NT2/D1 (cell line): ENCODE measurements around the gene TBC1D24.

Experiments
- SUZ12 ChIP-seq: IDR thresholded peaks from 2 replicates; pipeline ENCODE4 v1.6.1; 2011; ENCODE audit not compliant: insufficient read length, insufficient read depth; ENCODE audit errors: extremely low read depth
- YY1 ChIP-seq: IDR thresholded peaks from 2 replicates; pipeline ENCODE4 v1.6.1; 2011; ENCODE audit not compliant: insufficient read length, insufficient read depth
- ZNF274 ChIP-seq: IDR thresholded peaks from 2 replicates; pipeline ENCODE4 v1.6.1; 2011; ENCODE audit warnings: mild to moderate bottlenecking, low read depth, low read length

DNA sequence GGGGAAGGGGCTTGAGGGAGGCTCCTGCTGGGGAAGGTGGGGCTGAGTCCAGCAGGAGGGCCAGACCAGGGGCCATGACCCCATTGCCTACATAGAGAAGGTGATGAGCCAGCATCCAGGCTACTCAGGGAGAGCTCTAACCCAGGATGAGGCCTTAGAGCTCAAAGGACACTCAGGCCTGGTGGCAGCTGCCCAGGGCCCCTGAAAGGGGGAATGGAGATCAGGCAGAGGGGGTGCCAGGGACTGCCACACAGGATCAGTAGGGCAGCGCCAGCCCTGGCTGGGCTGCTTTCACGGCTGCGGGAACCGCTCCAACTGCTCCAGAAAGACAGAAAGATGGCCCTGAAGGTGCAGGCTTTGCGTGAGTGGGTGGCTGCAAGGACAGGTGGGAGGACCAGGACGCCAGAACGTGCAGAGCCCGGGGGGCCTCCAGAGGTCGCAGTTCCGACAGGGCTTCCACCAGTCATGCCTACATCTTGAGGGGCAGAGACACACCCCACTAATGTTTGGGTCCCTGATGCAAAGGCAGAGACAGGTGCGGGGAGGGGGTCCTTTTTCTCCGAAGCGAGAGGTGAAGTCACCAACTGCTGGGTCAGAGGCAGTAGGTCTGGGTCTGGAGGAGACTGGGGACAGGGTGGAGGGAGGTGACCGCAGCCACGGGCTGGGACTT is 37.9 kb downstream of the TBC1D24 start:
- no peak for TF ChIP-seq YY1
- TF ChIP-seq SUZ12: no peak
- no peak for TF ChIP-seq ZNF274
